Activated CD4-positive, CD25-positive, alpha-beta regulatory T cell treated with anti-CD3 and anti-CD28 coated beads, Interleukin-2, amount 50 U/mL, for 72 hours (primary cell): ENCODE measurements around the gene MCMBP.
"Not testable (repeated sequence)": the region's sequence is repeated elsewhere in the genome, so short reads cannot be mapped to it uniquely, and the experiment has no call there.

Source experiments
- DNase-seq: peaks from one replicate; pipeline ENCODE4 v3.0.0; 2021

The MCMBP gene, protein sequence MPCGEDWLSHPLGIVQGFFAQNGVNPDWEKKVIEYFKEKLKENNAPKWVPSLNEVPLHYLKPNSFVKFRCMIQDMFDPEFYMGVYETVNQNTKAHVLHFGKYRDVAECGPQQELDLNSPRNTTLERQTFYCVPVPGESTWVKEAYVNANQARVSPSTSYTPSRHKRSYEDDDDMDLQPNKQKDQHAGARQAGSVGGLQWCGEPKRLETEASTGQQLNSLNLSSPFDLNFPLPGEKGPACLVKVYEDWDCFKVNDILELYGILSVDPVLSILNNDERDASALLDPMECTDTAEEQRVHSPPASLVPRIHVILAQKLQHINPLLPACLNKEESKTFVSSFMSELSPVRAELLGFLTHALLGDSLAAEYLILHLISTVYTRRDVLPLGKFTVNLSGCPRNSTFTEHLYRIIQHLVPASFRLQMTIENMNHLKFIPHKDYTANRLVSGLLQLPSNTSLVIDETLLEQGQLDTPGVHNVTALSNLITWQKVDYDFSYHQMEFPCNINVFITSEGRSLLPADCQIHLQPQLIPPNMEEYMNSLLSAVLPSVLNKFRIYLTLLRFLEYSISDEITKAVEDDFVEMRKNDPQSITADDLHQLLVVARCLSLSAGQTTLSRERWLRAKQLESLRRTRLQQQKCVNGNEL

DNA sequence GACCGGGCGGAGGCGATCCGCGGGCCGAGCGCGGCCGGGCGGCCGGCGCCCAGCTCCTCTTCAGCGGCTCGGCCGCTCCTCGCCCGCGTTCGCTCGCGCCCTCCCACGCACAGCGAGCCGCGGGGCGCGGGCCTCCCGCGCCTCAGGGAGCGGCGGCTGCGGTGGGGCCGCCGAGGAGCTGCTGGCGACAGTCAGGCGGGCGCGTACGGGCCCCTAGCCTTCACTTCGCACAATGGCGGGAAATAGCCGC lies at the start of gene MCMBP:
Gene MCMBP, minus strand, starts transcription at position 234 of the 250 bp plus-strand sequence. CDS start 259 bp downstream, outside the sequence.
- no peak for DNase-seq

DNA sequence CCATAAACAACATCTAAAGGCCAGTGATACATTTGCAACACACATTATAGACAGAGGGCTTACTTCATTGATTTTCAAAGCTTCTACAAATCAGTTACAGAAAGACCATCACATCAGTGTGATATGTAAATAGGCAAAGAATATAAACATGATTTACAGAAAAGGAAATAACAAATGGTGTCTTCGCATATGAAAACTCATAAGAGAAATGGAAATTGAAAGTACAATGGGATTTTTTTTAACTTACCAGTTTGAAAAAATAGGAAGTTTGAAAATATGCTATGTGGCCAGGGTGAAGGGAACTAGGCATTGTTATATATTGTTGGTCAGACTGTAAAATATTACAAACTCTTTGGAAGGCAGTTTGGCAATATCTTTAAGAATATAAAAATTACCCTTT lies 47.2 kb upstream of the MCMBP start:
- DNase-seq = no peak

DNA sequence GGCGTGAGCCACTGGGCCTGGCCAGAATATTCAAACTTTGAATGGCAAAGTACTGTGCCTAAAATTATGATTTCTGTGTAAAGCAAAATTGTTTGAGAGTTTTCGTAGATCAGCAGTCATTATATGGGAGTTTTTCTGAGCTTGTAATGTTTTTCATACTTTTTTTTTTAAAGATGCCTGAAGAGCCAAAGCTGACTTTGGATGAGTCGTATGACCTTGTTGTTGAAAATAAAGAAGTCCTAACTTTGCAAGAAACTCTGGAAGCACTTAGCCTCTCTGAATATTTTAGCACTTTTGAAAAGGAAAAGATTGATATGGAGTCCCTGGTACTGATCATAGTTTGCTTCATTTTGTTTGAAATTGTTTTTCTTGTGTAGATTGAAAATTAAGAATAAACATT lies 46.6 kb upstream of the MCMBP start:
- no peak for DNase-seq

DNA sequence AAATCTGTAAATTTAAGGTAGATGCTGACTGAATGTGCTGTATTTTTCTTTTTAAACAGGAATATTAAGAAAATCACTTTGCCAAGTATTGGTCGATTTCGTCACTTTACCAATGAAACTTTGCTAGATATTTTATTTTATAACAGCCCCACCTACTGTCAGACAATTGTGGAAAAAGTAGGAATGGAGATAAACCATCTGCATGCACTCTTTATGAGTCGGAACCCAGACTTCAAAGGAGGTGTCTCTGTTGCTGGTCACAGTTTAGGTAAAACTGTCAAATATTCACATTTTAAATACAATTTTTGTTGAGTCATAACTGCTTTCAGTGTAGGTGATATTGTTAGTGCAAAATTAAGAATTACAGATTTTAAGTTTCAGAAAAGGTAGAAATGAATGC lies 45.1 kb upstream of the MCMBP start:
- DNase-seq = no peak

DNA sequence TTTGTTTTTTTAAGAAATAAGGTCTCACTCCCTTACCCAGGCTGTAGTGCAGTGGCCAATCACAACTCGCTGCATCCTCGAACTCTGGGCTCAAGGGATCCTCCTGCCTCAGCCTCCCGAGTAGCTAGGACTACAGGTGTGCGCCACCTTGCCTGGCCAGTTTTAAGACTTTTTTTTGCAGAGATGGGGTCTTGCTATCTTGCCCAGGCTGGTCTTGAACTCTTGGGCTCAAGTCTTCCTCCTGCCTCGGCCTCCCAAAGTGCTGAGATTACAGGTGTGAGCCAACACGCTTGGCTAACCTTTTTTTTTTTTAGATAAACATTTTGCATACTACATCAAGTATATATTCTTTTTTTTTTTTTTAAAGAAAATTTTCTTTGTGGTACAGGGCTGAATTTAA lies 38.0 kb upstream of the MCMBP start:
- DNase-seq = no peak

DNA sequence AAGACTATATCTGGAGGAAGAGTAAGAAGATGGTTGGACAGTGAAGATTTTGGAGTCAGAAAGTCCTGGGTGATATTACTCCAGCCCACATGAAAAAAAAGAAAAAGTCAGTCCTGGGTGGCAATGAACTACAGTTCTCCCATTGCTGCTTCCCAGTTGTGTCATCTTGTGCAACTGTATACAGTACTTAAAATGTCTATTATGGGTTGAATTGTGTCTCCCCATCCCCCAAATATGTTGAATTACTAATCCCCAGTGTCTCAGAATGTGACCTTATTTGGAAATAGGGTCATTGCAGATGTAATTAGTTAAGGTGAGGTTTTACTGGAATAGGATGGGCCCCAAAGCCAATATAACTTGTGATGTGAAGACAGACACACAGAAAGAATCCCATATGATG lies 35.5 kb upstream of the MCMBP start:
- no peak for DNase-seq

DNA sequence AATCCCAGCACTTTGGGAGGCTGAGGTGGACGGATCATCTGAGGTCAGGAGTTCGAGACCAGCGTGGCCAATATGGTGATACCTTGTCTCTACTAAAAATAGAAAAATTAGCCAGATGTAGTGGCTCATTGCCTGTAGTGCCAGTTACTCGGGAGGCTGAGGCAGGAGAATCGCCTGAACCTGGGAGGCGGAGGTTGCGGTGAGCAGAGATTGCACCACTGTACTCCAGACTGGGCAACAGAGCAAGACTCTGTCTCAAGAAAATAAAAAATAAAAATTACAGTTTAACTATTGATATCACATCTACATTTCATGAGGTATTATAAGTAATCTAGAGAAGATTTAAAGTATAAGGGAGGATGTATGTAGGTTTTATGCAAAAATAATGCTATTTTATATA lies 35.1 kb upstream of the MCMBP start:
- DNase-seq = not testable (repeated sequence)

DNA sequence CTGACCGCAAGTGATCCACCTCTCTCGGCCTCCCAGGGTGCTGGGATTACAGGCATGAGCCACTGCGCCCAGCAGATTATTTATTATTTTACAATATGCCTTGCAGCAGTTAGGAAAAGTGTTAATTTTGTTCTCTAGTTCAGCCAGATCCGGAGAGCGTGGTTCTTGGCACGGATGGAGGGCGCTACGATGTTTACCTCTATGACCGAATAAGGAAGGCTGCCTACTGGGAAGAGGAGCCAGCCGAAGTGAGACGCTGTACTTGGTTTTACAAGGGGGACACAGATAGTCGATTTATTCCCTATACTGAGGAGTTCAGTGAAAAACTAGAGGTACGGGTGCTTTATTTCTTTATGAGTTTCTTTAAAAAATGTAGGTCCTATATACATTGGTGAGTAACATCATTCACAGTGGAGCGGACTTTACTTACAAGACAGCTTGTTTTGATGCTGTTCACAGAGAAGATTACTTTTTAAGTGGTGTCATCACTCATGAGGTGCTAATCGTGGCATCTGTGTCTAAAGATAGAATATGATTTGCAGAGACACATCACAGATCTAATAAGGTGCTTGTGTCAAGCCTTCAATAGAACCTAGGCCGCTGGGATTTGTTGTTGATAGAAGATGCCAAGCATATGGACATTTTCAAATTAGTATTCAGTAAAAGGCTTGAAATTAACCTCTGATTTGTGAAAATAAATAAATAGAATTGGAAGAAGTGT lies 31.5 kb upstream of the MCMBP start:
- no peak for DNase-seq

DNA sequence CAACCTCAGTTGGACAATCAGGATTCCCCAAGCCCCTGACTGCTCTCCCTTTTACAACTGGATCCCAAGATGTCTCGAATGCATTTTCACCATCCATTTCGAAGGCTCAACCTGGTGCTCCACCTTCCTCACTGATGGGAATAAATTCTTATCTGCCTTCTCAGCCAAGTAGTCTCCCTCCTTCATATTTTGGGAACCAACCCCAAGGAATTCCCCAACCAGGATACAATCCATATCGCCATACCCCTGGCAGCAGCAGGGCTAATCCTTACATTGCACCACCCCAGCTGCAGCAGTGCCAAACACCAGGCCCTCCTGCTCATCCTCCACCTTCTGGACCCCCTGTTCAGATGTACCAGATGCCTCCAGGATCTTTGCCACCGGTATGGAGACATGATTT lies 25.9 kb upstream of the MCMBP start:
- DNase-seq = no peak

DNA sequence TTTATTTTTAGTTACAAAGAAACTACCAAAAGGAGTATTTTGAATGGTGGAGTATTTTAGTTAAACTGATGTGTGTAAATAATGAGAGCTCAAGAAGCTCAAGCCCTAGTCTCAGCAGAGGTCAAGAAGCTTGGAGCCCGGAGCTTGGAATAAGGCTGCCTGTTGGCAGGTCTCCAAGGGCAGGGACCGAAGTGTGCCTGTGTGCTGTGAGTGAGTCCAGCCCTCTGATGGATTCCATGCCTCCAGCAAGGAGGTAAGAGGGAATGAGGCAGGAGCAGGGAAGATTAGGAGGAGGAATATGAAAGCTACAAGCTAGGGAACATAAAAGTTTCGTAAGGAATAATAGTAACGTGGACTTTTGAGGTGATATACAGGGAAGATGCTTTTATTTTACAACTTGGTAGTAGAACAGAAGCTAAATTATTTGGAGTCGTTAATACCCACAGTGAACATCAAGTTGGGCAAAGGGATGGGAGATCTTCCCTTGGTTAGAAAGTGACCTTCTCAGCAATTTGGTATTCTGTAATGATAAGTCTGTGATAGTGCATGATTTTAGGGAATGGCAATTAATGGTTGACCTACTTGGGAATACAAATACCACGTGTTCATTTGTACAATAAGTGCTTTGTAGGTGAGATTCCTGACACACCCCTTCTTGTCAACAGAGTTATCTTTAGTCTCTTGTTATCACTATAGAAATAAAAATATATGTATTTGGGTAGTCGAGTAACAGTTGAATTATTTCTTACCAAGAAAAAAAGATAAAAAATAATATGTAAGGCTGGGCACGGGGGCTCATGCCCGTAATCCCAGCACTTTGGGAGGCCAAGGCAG lies 24.5 kb upstream of the MCMBP start:
- no peak for DNase-seq

DNA sequence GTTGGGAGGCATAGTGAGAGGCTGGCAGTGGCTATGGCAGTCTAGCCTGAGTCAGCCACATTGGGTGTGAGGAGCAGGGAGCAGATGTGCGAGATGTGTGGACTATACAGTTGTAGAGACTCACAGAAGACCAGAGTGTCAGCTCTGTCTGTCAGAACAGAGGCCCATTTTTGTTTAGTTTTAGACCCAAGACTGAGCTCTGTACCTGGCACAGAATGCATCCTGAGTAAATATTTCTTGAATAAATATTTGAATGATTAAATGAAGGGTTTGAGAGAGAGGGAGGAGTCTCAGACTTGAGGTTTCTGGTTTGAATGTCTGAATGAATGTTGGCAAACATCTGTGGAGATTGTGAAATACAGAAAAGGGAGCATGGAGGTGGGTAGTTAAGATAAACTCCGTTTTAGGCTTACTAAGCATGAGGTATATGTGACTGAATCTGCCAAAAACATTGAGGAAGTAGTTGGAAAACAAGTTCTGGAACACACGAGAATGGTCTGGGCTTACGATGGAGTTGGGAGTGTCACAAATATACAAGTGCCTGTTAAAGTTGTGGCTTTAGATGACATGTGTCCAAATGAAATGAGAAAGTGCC lies 23.5 kb upstream of the MCMBP start:
- no peak for DNase-seq

DNA sequence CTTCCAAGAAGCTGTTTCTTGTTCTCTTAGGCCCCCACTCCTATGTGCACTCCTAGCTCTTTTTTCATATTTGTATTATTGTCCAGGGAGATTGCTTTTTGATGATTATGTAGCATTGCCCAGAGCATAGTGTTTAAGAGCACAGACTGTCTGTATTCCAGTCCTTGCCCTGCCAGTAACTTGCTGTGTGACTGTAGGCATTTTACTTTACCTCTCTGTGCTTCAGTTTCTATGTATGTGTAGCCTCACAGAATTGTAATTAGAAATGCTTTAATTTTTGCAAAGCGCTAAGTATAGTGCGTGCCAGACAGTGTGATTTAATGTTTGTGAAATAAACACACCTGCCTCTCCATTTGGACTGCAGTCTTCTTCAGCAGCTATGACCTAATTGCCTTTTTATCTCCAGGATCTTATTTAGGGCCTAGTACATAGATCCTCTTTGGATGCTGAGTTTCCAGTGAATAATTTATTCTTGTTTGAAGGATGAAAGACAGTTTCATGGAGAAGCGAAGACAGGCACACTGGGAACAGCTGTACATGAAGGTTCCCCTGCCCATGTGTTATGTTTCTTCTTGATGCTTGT lies 21.3 kb upstream of the MCMBP start:
- no peak for DNase-seq

DNA sequence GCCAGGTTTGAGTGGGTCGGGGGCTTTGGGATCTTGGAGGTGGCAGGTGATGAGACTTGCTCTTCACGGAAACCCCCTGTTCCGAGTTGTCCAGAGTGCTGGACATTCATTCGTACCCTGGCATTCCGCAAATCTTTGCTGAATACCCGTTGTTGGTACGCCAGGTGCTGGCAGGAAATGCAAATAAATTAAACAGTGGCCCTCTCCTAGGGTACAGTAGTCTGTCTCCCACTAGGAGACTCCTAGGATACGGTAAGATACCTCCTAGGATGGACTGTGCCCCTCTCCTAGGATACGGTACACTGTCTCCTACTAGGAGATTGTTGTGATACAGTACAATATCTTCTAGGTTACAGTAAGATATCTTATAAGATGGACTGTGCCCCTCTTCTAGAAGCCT lies 20.4 kb upstream of the MCMBP start:
- DNase-seq = no peak

DNA sequence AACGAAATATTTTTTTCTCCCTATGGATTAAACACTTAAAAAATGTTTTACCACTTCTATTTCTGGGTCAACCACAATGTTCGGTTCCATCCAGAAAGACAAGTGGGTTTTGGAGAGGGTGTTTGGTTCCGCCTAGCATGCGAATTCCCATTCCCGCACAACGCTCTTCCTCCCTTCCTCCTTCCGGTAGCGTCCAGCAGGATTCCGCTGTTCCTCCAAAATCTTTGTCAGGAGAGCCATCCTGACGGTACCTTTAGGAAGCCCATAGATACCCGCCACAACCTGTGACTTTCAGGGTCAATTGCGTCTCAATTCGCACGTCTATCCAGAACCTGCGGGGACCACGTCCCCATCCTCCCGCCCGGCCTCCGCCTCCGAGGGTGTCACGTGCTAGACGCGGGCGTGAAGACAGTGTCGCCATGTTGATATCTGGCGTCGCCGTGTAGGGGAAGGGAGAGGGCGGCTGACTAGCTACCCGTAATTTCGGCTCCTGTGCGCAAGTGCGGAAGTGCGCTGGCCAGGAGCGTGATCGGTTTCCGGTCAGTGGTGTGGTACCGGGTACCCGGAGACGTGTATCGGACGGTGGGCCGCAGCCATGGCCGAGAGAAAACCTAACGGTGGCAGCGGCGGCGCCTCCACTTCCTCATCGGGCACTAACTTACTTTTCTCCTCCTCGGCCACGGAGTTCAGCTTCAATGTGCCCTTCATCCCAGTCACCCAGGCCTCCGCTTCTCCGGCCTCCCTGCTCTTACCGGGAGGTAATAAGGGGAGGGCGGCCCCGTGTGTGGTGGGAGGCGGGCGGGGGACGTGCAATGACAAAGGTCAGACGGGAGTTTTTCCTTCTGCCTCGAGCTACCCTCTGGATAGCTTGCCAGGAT lies 19.8 kb upstream of the MCMBP start, which contains the start of gene SEC23IP:
Gene SEC23IP, plus strand, starts transcription at position 543 of the 878 bp plus-strand sequence. Its CDS starts 53 bp downstream, at position 596.
- peak; percentile 94 for DNase-seq

DNA sequence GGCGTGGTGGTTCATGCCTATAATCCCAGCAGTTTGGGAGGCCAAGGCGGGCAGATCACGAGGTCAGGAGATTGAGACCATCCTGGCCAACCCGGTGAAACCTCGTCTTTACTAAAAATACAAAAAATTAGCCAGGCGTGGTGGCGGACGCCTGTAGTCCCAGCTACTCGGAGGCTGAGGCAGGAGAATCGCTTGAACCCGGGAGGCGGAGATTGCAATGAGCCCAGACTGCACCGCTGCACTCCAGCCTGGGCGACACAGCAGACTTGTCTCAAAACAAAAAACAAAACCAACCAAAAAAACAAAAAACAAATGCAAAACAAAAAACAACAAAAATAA lies 19.2 kb upstream of the MCMBP start:
- not testable (repeated sequence) for DNase-seq

DNA sequence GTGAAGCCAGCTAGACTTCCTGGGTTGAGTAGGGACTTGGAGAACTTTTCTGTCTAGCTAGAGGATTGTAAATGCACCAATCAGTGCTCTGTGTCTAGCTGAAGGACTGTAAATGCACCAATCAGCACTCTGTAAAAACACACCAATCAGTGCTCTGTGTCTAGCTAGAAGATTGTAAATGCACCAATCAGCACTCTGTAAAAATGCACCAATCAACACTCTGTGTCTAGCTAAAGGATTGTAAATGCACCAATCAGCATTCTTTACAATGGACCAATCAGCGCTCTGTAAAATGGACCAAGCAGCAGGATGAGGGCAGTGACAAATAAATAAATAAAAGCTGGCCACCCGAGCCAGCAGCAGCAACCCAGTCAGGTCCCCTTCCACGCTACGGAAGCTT lies 17.7 kb upstream of the MCMBP start:
- DNase-seq = not testable (repeated sequence)

DNA sequence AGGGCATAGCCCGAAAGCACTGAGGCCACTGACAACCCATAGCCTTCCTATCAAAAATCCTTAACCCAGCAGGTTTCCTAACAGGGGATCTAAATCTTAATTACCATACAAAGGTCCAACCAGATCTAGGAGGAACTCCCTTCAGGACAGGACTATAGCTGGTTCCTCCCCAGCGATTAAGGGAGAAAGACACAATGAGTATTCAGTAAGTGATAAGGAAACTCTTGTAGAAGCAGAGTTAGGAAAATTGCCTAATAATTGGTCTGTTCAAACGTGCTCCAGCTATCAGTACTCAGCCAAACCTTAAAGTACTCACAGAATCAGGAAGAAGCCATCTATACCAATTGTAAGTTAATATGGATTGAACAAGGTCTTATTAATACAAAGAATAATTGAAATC lies 16.6 kb upstream of the MCMBP start:
- not testable (repeated sequence) for DNase-seq

DNA sequence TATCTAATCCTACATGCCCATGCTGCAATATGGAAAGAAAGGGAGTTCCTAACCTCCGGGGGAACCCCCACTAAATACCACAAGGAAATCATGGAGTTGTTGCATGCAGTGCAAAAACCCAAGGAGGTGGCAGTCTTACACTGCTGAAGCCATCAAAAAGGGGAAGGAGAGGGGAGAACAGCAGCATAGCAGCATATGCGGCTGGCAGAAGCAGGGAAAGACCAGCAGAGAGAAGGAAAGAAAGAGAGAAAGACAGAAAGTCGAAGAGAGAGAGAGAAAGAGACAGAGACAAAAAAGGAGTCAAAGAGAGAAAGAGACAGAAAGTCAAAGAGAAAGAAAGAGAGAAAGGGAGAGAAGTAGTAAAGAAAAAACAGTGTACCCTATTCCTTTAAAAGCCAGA lies 16.1 kb upstream of the MCMBP start:
- DNase-seq = not testable (repeated sequence)

DNA sequence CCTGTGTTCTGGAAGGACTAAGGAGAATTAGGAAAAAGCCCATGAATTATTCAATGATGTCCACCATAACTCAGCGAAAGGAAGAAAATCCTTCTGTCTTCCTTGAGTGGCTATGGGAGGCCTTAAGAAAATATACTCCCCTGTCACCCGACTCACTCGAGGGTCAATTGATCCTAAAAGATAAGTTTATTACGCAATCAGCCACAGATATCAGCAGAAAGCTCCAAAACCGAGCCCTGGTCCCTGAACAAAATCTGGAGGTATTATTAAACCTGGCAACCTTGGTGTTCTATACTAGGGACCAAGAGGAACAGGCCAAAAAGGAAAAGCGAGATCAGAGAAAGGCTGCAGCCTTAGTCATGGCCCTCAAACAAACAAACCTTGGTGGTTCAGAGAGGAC lies 13.4 kb upstream of the MCMBP start:
- DNase-seq = not testable (repeated sequence)

DNA sequence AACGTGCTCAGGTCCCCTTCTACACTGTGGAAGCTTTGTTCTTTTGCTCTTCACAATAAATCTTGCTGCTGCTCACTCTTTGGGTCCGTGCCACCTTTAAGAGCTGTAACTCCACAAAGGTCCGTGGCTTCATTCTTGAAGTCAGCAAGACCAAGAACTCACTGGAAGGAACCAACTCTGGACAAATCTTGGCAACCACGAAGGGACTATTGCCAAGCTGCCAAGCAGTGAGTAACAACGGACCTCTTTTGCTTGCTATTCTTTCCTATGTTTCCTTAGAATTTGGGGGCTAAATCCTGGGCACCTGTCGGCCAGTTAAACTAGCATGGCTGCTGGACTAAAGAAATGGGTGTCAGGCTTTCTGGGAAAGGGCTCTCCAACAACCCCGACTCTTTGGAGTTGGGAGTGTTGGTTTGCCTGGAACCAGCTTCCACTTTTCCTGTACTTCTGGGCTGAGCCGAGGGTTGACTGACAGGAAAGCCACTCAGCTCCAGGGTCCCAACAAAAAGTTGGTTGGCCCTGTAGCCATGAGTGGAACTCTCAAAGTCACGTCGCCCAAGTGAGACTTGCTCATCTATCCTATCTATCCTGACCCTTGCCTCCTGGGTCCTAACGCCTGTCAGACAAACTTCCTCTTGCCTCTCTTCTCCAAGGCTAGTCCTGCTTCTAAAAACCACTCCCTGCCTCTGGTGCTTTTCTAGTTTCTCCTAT lies 11.4 kb upstream of the MCMBP start:
- not testable (repeated sequence) for DNase-seq

DNA sequence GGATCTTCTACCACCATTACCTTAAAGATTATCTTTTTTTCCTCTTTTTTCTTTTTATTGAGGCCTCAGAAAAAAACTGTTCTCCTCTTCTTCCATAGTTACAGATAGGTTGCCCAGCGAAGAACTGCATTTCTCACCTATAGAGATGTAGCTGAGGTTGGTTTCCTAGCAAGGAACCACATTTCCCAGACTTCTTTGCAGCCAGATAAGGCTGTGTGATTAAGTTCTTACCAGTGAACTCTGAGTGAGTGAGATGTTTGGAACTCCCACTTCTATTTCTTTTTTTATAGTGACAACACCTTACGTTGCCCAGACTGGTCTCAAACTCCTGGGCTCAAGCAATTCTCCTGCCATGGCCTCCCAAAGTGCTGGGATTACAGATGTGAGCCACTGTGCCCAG lies 5.9 kb upstream of the MCMBP start:
- DNase-seq = no peak
